SJSA1 (cell line): Measurements from ENCODE around the gene PROSER3. TPM values are rescaled to one million over a fixed set of nuclear protein-coding genes. Genes with fewer than 3 reads are reported as not detected.
A peak's percentile ranks its signal among the peaks of the same experiment; 100 is the strongest.

Experiments
- DNase-seq, 2 experiments: peaks; one replicate each; pipeline ENCODE4 v3.0.0-alpha.2; 2015 to 2020; ENCODE audit warnings: low spot score in 2 of 2, low read depth in 1 of 2
- H3K27ac ChIP-seq: fragments of 250-450 bp; sonication (Bioruptor Pico); 2 replicates; pipeline ENCODE4 v1.5.1; 2020; ENCODE audit warnings: mild to moderate bottlenecking, moderate library complexity
- H3K27me3 ChIP-seq: fragments of 250-450 bp; sonication (Bioruptor Pico); replicated peaks from 2 replicates; pipeline ENCODE4 v1.5.1; 2020; ENCODE audit warnings: mild to moderate bottlenecking, moderate library complexity
- H3K36me3 ChIP-seq: fragments of 250-450 bp; sonication (Bioruptor Pico); 2 replicates; pipeline ENCODE4 v1.5.1; 2020; ENCODE audit warnings: mild to moderate bottlenecking
- H3K4me1 ChIP-seq: fragments of 250-450 bp; sonication (Bioruptor Pico); replicated peaks from 2 replicates; pipeline ENCODE4 v1.6.1; 2021; ENCODE audit warnings: mild to moderate bottlenecking
- H3K4me3 ChIP-seq: fragments of 250-450 bp; sonication (Bioruptor Pico); 2 replicates; pipeline ENCODE4 v1.5.1; 2020; ENCODE audit warnings: mild to moderate bottlenecking
- H3K9me3 ChIP-seq: fragments of 250-450 bp; sonication (Bioruptor Pico); replicated peaks from 2 replicates; pipeline ENCODE4 v1.5.1; 2020; ENCODE audit warnings: mild to moderate bottlenecking
- total RNA-seq: library from RNA; depleted of rRNA; stranded (reverse); fragments of >200 nt; shearing (Covaris generic); gene quantifications from 2 replicates; pipeline ENCODE4 v1.2.3, GENCODE V29; 2014

Gene PROSER3
- total RNA-seq, 1 experiment from 2014 or later, result 8.8 TPM

- H3K9me3 ChIP-seq, result no peaks in the 10 kb centered on the region
- no peaks in the 10 kb centered on the region for H3K27me3 ChIP-seq
- peaks cover 13% of the 10 kb centered on the region for H3K4me1 ChIP-seq
- no peak for DNase-seq
- no peak overlapping the region for H3K27ac ChIP-seq
- H3K4me3 ChIP-seq, result peak overlapping the region; percentile 65
- peaks cover 38% of the 10 kb centered on the region for H3K36me3 ChIP-seq
Measured at GRCh38 chr19:35776102-35776788, 18.3 kb downstream of the PROSER3 start.

- H3K9me3 ChIP-seq, result no peaks in the 10 kb centered on the region
- peaks cover 13% of the 10 kb centered on the region for H3K4me1 ChIP-seq
- H3K4me3 ChIP-seq, result no peak overlapping the region
- no peak overlapping the region for H3K27ac ChIP-seq
- DNase-seq, result no peak
- H3K36me3 ChIP-seq, result peaks cover 47% of the 10 kb centered on the region
- H3K27me3 ChIP-seq, result no peaks in the 10 kb centered on the region
Measured at GRCh38 chr19:35777086-35777841, 19.3 kb downstream of the PROSER3 start.

DNA sequence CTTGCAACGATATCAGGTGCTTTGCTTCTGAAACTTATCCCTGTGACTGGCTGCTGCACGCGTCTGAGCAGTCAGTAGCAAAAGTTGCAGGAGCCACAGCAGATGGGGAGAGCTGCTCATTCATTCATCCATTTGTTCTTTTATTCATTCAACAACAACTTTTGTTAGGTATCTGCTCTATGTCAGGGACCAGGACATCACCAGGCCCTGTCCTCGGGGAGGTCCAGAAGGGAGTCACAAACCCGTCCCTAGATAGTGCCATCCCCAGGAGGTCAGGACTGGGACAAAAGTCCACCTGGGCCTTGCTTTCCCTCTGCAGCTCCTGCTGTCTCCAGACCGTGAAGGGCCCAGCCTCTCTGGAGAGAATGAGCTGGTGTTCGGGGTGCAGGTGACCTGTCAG is 20.0 kb downstream of the PROSER3 start:
- no peaks in the 10 kb centered on the region for H3K27me3 ChIP-seq
- H3K27ac ChIP-seq, result no peak overlapping the region
- H3K9me3 ChIP-seq, result no peaks in the 10 kb centered on the region
- H3K4me3 ChIP-seq, result no peak overlapping the region
- H3K4me1 ChIP-seq, result peaks cover 13% of the 10 kb centered on the region
- no peak for DNase-seq
- peaks cover 54% of the 10 kb centered on the region for H3K36me3 ChIP-seq

GRCh38 chr19:35779033-35779432 is 21.1 kb downstream of the PROSER3 start:
- Histone ChIP-seq H3K27me3 (no peaks in the 10 kb centered on the region), H3K27ac (no peak overlapping the region), H3K36me3 (peaks cover 61% of the 10 kb centered on the region), H3K4me1 (peaks cover 13% of the 10 kb centered on the region), H3K4me3 (no peak overlapping the region), H3K9me3 (no peaks in the 10 kb centered on the region)
- no peak for DNase-seq

DNA sequence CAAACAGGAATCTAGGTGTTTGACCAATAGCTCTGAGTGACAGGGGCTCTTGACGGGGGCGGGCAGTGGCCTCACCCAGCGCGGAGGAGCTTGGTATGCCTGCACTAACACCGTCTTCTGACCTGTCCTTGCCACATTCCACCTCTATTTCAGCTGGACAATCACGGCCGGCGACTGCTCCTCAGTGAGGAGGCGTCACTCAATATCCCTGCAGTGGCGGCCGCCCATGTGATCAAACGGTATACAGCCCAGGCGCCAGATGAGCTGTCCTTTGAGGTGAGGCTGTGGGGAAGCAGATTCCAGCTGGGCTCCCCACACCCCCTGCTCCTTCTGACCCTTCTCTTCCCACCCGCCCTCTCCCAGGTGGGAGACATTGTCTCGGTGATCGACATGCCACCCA is 22.1 kb downstream of the PROSER3 start:
- peak in 1 of 2 experiments; percentile 41 for DNase-seq
- Histone ChIP-seq H3K4me1 (peaks cover 13% of the 10 kb centered on the region), H3K36me3 (peaks cover 65% of the 10 kb centered on the region), H3K27ac (no peak overlapping the region), H3K9me3 (no peaks in the 10 kb centered on the region), H3K4me3 (no peak overlapping the region), H3K27me3 (no peaks in the 10 kb centered on the region)

DNA sequence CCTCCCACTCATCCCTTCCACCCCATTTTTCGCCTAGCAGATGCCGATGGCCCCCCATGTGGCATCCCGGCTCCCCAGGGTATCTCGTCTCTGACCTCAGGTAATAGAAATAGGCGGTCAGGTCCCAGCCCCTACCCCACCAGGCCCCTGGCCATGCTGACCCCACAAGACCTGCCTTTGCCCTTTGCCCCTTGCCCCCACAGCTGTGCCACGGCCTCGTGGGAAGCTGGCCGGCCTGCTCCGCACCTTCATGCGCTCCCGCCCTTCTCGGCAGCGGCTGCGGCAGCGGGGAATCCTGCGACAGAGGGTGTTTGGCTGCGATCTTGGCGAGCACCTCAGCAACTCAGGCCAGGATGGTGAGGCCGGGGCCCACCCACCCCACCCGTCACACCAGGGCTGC is 22.7 kb downstream of the PROSER3 start:
- Histone ChIP-seq H3K27ac (no peak overlapping the region), H3K9me3 (no peaks in the 10 kb centered on the region), H3K36me3 (peaks cover 69% of the 10 kb centered on the region), H3K27me3 (no peaks in the 10 kb centered on the region), H3K4me1 (peaks cover 13% of the 10 kb centered on the region), H3K4me3 (no peak overlapping the region)
- no peak for DNase-seq

- no peak for DNase-seq
Measured at GRCh38 chr19:35781650-35782049, 23.7 kb downstream of the PROSER3 start.

GRCh38 chr19:35782589-35782988 is 24.6 kb downstream of the PROSER3 start:
- Histone ChIP-seq H3K36me3 (peaks cover 65% of the 10 kb centered on the region), H3K27me3 (no peaks in the 10 kb centered on the region), H3K4me1 (no peaks in the 10 kb centered on the region), H3K27ac (no peak overlapping the region), H3K9me3 (no peaks in the 10 kb centered on the region), H3K4me3 (no peak overlapping the region)
- peak in 1 of 2 experiments; percentile 40 for DNase-seq

More at GRCh38 chr19:35781650-35782049, 23.7 kb downstream of the PROSER3 start:
- no peak overlapping the region for H3K27ac ChIP-seq
- H3K27me3 ChIP-seq, result no peaks in the 10 kb centered on the region
- peaks cover 69% of the 10 kb centered on the region for H3K36me3 ChIP-seq
- no peak overlapping the region for H3K4me3 ChIP-seq
- peaks cover 7% of the 10 kb centered on the region for H3K4me1 ChIP-seq
- H3K9me3 ChIP-seq, result no peaks in the 10 kb centered on the region

GRCh38 chr19:35783469-35784434 is 25.8 kb downstream of the PROSER3 start:
- DNase-seq, result peak in 1 of 2 experiments; percentile 45
- Histone ChIP-seq H3K36me3 (peaks cover 53% of the 10 kb centered on the region), H3K9me3 (no peaks in the 10 kb centered on the region), H3K4me1 (no peaks in the 10 kb centered on the region), H3K27me3 (no peaks in the 10 kb centered on the region), H3K4me3 (no peak overlapping the region), H3K27ac (no peak overlapping the region)

- Histone ChIP-seq H3K4me3 (no peak overlapping the region), H3K36me3 (peaks cover 45% of the 10 kb centered on the region), H3K27ac (no peak overlapping the region), H3K9me3 (no peaks in the 10 kb centered on the region), H3K4me1 (no peaks in the 10 kb centered on the region), H3K27me3 (no peaks in the 10 kb centered on the region)
- DNase-seq, result no peak
Measured at GRCh38 chr19:35784503-35785338, 26.7 kb downstream of the PROSER3 start.

DNA sequence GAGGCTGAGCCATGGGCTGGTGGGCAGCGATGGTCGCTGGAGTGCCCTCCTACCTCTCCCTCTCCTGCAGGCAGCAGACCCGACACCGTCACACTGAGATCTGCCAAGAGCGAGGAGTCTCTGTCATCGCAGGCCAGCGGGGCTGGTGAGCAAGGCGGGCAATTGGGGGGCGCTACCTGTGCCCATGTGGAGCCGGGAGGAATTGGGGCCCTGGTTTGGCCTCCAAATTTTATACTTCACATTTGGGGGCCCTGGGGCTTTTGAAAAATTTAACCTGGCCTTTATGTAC is 27.3 kb downstream of the PROSER3 start:
- Histone ChIP-seq H3K27ac (no peak overlapping the region), H3K9me3 (no peaks in the 10 kb centered on the region), H3K36me3 (peaks cover 39% of the 10 kb centered on the region), H3K4me1 (no peaks in the 10 kb centered on the region), H3K4me3 (no peak overlapping the region), H3K27me3 (no peaks in the 10 kb centered on the region)
- peak in 1 of 2 experiments; percentile 41 for DNase-seq

GRCh38 chr19:35786299-35787160 is 28.6 kb downstream of the PROSER3 start:
- Histone ChIP-seq H3K27me3 (no peaks in the 10 kb centered on the region), H3K4me3 (no peak overlapping the region), H3K9me3 (no peaks in the 10 kb centered on the region)

More at GRCh38 chr19:35786299-35787160, 28.6 kb downstream of the PROSER3 start:
- H3K27ac ChIP-seq, result no peak overlapping the region
- DNase-seq, result peak in 1 of 2 experiments; percentile 37
- H3K36me3 ChIP-seq, result peaks cover 33% of the 10 kb centered on the region
- no peaks in the 10 kb centered on the region for H3K4me1 ChIP-seq
